GM12891 (cell line): ENCODE results near the gene CHKA.

ENCODE experiments used
- PAX5 ChIP-seq: IDR thresholded peaks from 2 replicates; pipeline ENCODE4 v1.6.1; 2011; ENCODE audit warnings: low read length, moderate library complexity, mild to moderate bottlenecking; ENCODE audit not compliant: insufficient read depth, severe bottlenecking
- POLR2A ChIP-seq: IDR thresholded peaks from 2 replicates; pipeline ENCODE4 v1.6.1; 2011; ENCODE audit warnings: low read depth, low read length, control low read depth
- POLR2AphosphoS5 ChIP-seq: IDR thresholded peaks from 2 replicates; pipeline ENCODE4 v1.6.1; 2011; ENCODE audit warnings: low read depth, low read length, control low read depth
- POU2F2 ChIP-seq: IDR thresholded peaks from 2 replicates; pipeline ENCODE4 v1.6.1; 2011; ENCODE audit warnings: low read depth, mild to moderate bottlenecking, control low read depth, low read length, moderate library complexity
- SPI1 ChIP-seq: IDR thresholded peaks from 2 replicates; pipeline ENCODE4 v1.6.1; 2011; ENCODE audit warnings: low read depth, low read length, control low read depth
- TAF1 ChIP-seq: IDR thresholded peaks from 2 replicates; pipeline ENCODE4 v1.6.1; 2011; ENCODE audit warnings: low read depth, low read length, control low read depth

- no peak for TF ChIP-seq POLR2AphosphoS5
- TF ChIP-seq TAF1: no peak
- TF ChIP-seq POLR2A: no peak
- TF ChIP-seq SPI1: no peak
- TF ChIP-seq POU2F2: no peak
- no peak for TF ChIP-seq PAX5
Measured at GRCh38 chr11:68083517-68083916, 37.7 kb downstream of the CHKA start.
